Mucosa of rectum (tissue), 2 donors: ENCODE results near the gene NSRP1.
A peak's percentile ranks its signal among the peaks of the same experiment; 100 is the strongest.
"Not testable (repeated sequence)": the region's sequence is repeated elsewhere in the genome, so short reads cannot be mapped to it uniquely, and the experiment has no call there.

Source experiments
- H3K27ac ChIP-seq, 2 donors: one replicate each; pipeline ENCODE4 v1.7.0; 2013; ENCODE audit warnings: inconsistent platforms in 2 of 2, low read depth in 2 of 2, low read length in 2 of 2
- H3K27me3 ChIP-seq, 2 donors: one replicate each; pipeline ENCODE4 v1.7.0; 2013; ENCODE audit warnings: low read length in 2 of 2; ENCODE audit not compliant: control insufficient read depth in 2 of 2, insufficient read depth in 2 of 2
- H3K36me3 ChIP-seq, 2 donors: one replicate each; pipeline ENCODE4 v1.7.0; 2013; ENCODE audit warnings: low read length in 2 of 2; ENCODE audit not compliant: control insufficient read depth in 2 of 2, insufficient read depth in 2 of 2
- H3K4me1 ChIP-seq, 2 donors: one replicate each; pipeline ENCODE4 v1.7.0; 2013; ENCODE audit warnings: low read length in 2 of 2, mild to moderate bottlenecking in 1 of 2; ENCODE audit not compliant: control insufficient read depth in 2 of 2, insufficient read depth in 2 of 2
- H3K4me3 ChIP-seq, 2 donors: one replicate each; pipeline ENCODE4 v1.7.0; 2013; ENCODE audit warnings: low read length in 2 of 2
- H3K9ac ChIP-seq, 2 donors: one replicate each; pipeline ENCODE4 v1.7.0; 2013; ENCODE audit warnings: low read length in 2 of 2, low read depth in 1 of 2, mild to moderate bottlenecking in 1 of 2
- H3K9me3 ChIP-seq, 2 donors: one replicate each; pipeline ENCODE4 v1.7.0; 2013; ENCODE audit warnings: low read length in 2 of 2; ENCODE audit not compliant: control insufficient read depth in 2 of 2
- donor health status: healthy.
- donor health status: Normal muscosa, but diverticular disease.

The NSRP1 gene

DNA sequence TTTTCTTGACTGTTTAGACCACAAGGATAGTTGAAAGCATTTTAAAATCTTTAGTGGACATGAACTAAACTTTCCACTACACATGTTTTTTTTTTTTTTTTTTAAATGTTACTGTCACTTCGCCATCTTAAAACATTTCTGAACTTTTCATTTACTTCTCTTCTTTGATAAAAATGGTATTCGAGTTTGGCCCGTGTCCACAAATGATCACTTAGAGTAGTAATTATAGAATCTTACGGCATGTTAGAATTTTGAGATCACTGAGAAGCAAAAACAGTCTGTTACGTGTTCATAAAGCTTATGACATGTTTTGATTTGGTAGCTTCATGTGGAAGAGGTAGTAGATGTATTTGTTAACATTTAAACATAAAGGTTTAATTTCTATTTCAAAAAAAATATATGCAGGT, 1.1 kb downstream of the NSRP1 start:
- H3K4me1 ChIP-seq: peaks cover 9 to 12% of the 10 kb centered on the region in 2 donors
- no peaks in the 10 kb centered on the region for H3K9me3 ChIP-seq
- peak overlapping the region; percentile 93 for H3K27ac ChIP-seq
- peak overlapping the region; percentile 93 to 98 for H3K4me3 ChIP-seq
- no peaks in the 10 kb centered on the region for H3K27me3 ChIP-seq
- peak overlapping the region; percentile 91 to 97 for H3K9ac ChIP-seq
- H3K36me3 ChIP-seq: peaks cover 0 to 11% of the 10 kb centered on the region in 2 donors

DNA sequence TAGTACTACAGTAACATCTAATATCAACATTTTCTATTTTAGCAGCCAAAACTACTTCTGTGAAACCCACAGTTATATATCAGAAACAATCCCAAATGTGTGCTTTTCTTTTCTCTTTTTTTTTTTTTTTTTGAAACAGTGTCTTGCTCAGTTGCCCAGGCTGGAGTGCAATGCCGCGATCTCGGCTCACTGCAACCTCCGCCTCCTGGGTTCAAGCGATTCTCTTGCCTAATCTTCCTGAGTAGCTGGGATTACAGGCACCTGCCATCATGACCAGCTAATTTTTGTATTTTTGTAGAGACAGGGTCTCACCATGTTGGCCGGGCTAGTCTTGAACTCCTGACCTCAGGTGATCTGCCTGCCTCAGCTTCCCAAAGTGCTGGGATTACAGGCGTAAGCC, 2.0 kb downstream of the NSRP1 start:
- peaks cover 0 to 11% of the 10 kb centered on the region in 2 donors for H3K36me3 ChIP-seq
- not testable (repeated sequence) for H3K4me1 ChIP-seq, H3K27me3 ChIP-seq, H3K9ac ChIP-seq, H3K27ac ChIP-seq, H3K9me3 ChIP-seq, H3K4me3 ChIP-seq

DNA sequence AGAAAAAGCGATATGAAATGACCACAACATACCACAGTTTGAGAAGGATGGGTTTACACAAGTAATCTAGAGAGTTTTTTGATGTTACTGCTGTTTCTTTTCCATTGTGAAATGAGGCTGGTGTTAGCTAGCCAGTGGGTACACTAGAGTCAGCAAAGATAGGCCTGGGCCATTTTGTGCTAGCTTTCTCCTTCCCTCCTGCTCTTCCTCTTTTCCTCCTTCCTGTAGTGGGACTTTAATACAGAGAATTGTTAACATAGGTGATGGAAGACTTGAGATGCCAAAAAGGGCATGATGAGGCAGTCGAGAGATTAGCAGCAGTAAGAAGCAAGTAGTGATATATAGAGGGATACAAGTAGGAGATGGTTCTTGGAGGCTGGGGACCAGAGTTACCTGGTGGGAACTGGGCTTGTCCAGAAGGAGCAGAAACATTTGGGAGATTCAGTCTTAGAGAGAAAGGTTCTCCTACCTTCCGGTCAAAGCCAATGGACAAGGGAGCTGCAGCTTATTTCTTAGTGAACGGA, 7.7 kb downstream of the NSRP1 start:
- H3K9me3 ChIP-seq: no peaks in the 10 kb centered on the region
- peaks cover 8 to 32% of the 10 kb centered on the region in 2 donors for H3K36me3 ChIP-seq
- H3K4me1 ChIP-seq: no peaks in the 10 kb centered on the region
- no peak overlapping the region for H3K4me3 ChIP-seq
- H3K27ac ChIP-seq: no peak overlapping the region
- no peak overlapping the region for H3K9ac ChIP-seq
- H3K27me3 ChIP-seq: no peaks in the 10 kb centered on the region

- H3K9me3 ChIP-seq: no peaks in the 10 kb centered on the region
- no peak overlapping the region for H3K4me3 ChIP-seq
- no peaks in the 10 kb centered on the region for H3K27me3 ChIP-seq
- no peak overlapping the region for H3K27ac ChIP-seq
- no peaks in the 10 kb centered on the region for H3K4me1 ChIP-seq
- H3K36me3 ChIP-seq: peaks cover 10 to 19% of the 10 kb centered on the region in 2 donors
- no peak overlapping the region for H3K9ac ChIP-seq
These were observed 13.5 kb downstream of the NSRP1 start for GRCh38 chr17:30130121-30130520.

GRCh38 chr17:30132615-30133014, 16.0 kb downstream of the NSRP1 start:
- no peak overlapping the region for H3K27ac ChIP-seq
- H3K9ac ChIP-seq: no peak overlapping the region
- H3K9me3 ChIP-seq: no peaks in the 10 kb centered on the region
- no peaks in the 10 kb centered on the region for H3K27me3 ChIP-seq
- H3K36me3 ChIP-seq: peaks cover 5 to 13% of the 10 kb centered on the region in 2 donors
- no peaks in the 10 kb centered on the region for H3K4me1 ChIP-seq
- no peak overlapping the region for H3K4me3 ChIP-seq

GRCh38 chr17:30133197-30133596, 16.6 kb downstream of the NSRP1 start:
- Histone ChIP-seq H3K9me3 (no peaks in the 10 kb centered on the region), H3K27me3 (no peaks in the 10 kb centered on the region), H3K36me3 (peaks cover 2 to 12% of the 10 kb centered on the region in 2 donors), H3K9ac (no peak overlapping the region), H3K4me1 (no peaks in the 10 kb centered on the region), H3K27ac (no peak overlapping the region), H3K4me3 (no peak overlapping the region)

- no peaks in the 10 kb centered on the region for H3K9me3 ChIP-seq
- H3K9ac ChIP-seq: no peak overlapping the region
- no peak overlapping the region for H3K4me3 ChIP-seq
- no peak overlapping the region for H3K27ac ChIP-seq
- H3K27me3 ChIP-seq: no peaks in the 10 kb centered on the region
- no peaks in the 10 kb centered on the region for H3K4me1 ChIP-seq
- peaks cover 2 to 7% of the 10 kb centered on the region in 2 donors for H3K36me3 ChIP-seq
These were observed 17.9 kb downstream of the NSRP1 start for GRCh38 chr17:30134551-30134950.

- Histone ChIP-seq H3K36me3 (peaks cover 2 to 7% of the 10 kb centered on the region in 2 donors), H3K27me3 (no peaks in the 10 kb centered on the region), H3K27ac (no peak overlapping the region), H3K4me3 (no peak overlapping the region), H3K4me1 (no peaks in the 10 kb centered on the region), H3K9me3 (no peaks in the 10 kb centered on the region), H3K9ac (no peak overlapping the region)
These were observed 20.5 kb downstream of the NSRP1 start for GRCh38 chr17:30137158-30137557.

GRCh38 chr17:30147860-30148259, 31.2 kb downstream of the NSRP1 start:
- not testable (repeated sequence) for H3K4me3 ChIP-seq, H3K9ac ChIP-seq, H3K27me3 ChIP-seq, H3K9me3 ChIP-seq, H3K4me1 ChIP-seq, H3K27ac ChIP-seq, H3K36me3 ChIP-seq

DNA sequence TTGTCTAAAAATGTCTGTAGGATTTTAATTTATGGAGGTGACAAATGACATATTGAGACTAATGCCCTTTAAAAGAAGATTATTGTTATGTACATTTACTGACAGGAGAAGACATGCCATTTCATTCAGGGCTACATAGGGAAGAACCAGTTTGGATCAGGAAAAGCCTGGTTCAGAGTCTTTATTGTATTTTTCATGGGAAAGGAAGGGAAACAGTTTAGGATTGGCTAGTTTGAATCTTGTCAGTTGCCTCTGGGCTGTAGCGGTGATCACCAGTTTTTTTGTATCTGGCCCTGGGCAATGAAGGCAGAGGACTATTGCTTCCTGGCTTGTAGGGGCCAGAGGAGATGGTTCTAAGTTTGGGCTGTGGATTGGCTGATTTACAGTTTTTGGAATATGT, 31.8 kb downstream of the NSRP1 start:
- no peaks in the 10 kb centered on the region for H3K4me1 ChIP-seq
- H3K9me3 ChIP-seq: no peaks in the 10 kb centered on the region
- no peaks in the 10 kb centered on the region for H3K27me3 ChIP-seq
- H3K27ac ChIP-seq: no peak overlapping the region
- peaks cover 0 to 2% of the 10 kb centered on the region in 2 donors for H3K36me3 ChIP-seq
- no peak overlapping the region for H3K9ac ChIP-seq
- H3K4me3 ChIP-seq: no peak overlapping the region

DNA sequence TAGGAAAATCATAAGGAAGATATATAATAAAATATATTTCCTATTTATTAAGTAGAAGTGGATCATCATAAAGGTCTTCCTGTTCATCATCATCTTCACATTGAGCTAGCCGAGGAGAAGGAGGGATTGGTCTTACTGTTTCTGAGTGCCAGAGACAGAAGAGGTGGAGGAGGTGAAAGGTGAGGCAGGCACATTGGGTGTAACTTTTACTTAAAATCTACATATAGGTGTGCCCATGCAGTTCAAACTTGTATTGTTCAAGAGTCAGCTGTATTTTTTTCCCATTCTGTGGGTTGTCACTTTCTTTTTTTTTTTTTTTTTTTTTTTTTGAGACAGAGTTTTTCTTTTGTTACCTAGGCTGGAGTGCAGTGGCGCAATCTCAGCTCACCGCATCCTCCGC, 34.9 kb downstream of the NSRP1 start:
- H3K9me3 ChIP-seq: no peaks in the 10 kb centered on the region
- no peaks in the 10 kb centered on the region for H3K27me3 ChIP-seq
- no peak overlapping the region for H3K9ac ChIP-seq
- peaks cover 4% of the 10 kb centered on the region in 2 donors for H3K36me3 ChIP-seq
- H3K4me1 ChIP-seq: no peaks in the 10 kb centered on the region
- no peak overlapping the region for H3K27ac ChIP-seq
- H3K4me3 ChIP-seq: no peak overlapping the region
